DMS79 treated with DMSO at 0.1 percent for 48 hours (cell line): ENCODE data around the gene MTMR2.

Source experiments
- DNase-seq: peaks from one replicate; lab custom pipeline; 2025; lab: John Stamatoyannopoulos, UW

MTMR2 gene

DNA sequence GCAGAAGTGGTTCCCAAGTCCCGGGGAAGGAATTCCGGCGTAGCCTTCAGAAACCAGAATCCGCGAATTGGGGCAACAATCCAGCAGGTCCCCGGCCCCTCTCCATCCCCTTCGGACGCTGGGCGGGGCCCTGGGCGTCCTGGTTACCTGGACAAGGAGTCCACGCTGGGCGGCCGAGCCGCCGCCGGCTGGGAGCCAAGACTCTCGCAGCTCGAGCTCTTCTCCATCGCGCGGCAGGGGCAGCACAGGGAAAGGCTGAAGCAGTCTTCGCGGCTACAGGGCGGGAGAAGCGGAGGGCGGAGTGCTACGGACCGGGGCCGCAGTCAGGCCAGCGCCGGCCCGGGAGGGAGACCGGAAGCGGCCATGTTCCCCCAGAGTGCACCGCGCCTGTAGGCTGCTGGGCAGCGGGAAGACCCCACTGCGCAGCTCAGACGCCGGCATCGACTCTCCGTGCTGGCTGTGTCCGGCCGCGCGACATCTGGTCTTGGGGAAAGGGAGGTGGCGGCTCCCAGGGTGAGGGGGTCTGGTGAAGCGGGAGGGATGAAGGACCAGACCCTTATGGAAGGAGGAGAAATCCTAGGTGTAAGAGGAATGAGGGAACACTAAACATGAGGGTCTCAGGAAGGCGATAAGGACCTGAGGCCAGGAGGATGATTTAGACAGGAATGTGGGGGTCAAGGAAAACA, at the start of gene MTMR2:
TSS of gene MTMR2 (minus strand) at position 380 of the 686 bp plus-strand sequence. CDS start at position 227, 153 bp downstream.
- peak; percentile 61 for DNase-seq

DNA sequence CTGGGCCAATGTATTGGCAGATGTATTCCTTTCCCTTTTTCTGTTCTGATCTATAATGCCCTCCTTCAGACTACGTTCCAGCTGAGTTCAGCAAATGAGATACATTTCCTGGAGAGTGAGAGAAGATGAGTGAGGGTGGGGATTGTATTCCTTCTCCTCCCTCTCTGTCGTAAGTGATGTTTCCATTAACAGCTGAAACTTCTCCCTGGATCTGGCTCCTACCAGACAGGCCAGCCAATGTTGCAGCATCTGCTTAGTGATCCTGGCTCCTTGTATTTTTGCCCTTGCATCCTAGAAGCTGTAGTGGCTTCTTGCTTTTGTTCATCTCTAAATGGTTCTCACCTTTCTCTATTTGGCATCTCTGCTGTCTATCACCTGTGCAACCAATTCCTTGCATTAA, 48.2 kb upstream of the MTMR2 start:
- no peak for DNase-seq

DNA sequence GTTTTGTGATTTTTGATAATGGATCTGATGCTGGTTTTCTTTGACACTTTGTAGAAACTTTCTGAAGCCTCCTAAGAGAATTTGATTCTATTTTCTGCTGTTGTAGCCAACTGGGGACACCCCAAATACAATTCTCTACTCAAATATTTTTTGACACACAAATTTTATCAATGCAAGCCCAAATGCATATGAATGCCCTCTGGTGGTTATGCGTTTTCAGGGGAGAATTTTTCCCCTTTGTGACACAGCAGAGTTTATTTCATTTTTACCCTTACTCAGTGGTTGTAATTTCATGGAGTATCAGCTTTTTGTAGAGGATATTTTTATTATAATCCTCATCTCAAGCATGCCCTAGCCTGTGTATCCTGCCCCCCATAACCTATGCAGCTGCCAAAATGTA, 44.7 kb upstream of the MTMR2 start:
- no peak for DNase-seq

DNA sequence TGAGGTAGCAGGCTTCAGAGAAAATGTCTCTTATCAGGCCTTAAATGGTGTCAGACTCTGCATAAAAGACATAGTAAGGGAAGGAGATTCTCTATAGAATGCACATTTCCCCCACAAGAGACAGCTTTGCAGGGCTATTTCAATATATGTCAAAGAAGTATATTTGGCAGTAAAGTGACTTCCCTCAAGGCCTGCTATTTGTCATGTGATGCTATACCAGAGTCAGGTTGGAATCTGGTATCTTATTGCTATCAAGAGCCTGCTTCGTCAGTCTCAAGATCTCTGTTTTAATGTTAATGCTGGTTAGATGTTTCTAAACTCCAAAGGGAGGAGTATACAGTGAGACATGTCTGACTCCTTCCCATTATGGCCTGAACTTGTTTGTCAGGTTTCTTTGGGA, 40.4 kb upstream of the MTMR2 start:
- DNase-seq: no peak

DNA sequence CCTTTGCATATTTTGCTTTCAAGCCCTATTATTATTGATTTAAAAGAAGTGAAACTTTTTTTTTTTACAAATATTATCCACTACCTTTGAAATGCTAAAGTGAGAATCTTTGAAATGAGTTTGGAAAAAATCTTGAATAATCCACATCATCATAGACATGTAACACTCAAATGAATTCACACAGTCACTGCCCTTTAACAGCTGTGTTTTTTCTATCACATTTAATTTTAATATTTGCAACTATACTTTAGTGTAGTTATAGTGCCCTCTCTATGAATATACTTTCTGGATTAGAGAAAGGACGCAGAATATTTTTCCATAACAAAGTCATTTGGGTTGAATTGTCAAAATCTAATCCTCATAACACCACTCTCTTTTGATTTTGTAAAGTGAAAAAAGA, 37.9 kb upstream of the MTMR2 start:
- DNase-seq: no peak

DNA sequence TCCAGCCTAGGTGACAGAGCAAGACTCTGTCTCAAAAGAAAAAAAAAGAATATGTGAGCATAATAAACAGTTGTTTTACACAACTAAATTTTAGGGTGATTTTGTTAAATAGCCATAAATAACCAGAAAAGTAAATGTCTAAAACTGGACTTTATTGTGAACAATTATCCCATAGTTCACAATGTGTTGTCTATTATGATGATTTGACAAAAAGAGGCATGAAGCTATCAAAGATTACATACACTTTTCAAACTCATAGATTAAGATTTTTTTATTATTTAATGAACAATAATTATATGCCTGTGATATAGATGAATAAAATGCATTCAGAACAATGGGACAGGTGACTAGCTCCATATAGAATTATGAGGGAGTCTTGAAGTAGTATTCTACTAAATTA, 27.0 kb upstream of the MTMR2 start:
- DNase-seq: no peak

DNA sequence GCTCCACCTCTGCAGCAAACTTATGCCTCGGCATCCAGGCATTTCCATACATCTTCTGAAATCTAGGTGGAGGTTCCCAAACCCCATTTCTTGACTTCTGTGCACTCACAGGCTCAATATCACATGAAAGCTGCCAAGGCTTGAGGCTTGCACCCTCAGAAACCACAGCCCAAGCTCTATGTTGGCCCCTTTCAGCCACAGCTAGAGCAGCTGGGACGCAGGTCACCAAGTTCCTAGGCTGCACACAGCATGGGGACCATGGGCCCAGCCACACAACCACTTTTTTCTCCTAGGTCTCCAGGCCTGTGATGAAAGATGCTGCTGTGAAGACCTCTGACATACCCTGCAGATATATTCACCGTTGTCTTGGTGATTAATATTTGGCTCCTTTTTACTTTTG, 24.7 kb upstream of the MTMR2 start:
- no peak for DNase-seq

DNA sequence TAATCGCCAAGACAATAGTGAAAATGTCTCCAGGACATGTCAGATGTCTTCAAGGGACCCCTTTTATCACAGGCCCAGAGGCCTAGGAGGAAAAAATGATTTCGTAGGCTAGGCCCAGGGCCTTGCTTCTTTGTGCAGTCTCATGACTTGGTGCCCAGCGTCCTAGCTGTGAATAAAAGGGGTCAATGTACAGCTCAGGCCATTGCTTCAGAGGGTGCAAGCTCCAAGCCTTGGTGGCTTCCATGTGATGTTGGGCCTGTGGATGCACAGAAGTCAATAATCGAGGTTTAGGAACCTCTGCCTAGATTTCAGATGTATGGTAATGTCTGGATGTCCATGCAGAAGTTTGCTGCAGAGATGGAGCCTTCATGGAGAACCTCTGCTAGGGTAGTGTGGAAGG, 20.7 kb upstream of the MTMR2 start:
- DNase-seq: no peak

DNA sequence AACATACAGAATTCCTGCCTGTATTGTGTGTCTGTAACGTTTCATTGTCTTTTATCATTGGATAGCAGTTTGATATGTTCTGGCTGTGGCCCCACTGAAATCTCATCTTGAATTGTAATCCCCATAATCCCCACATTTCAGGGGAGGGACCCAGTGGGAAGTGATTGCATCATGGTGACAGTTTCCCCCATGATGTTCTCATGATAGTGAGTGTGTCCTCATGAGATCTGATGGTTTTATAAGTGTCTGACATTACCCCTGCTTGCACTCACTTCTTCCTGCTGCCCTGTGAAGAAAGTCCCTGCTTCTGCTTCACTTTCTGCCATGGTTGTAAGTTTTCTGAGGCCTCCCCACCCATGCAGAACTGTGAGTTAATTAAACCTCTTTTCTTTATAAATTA, 19.6 kb upstream of the MTMR2 start:
- no peak for DNase-seq

DNA sequence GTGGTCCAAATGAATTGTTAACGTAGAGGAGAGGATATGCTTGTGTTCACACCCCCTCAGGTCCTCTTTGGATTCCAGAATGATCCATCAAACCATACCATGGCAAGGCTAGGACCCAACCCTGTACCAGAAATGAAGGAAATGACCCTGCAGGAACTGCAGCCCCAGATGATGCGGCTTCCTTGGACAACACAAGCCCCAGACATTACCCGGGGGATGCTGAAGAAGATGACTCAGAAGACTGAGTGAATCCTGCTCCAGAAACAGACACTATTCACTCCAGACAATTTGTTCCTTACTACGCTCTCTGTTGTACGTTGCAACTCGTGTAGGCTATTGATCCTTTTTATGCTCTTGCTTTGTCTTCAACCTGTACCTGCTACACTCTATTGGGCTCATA, 15.2 kb upstream of the MTMR2 start:
- no peak for DNase-seq

DNA sequence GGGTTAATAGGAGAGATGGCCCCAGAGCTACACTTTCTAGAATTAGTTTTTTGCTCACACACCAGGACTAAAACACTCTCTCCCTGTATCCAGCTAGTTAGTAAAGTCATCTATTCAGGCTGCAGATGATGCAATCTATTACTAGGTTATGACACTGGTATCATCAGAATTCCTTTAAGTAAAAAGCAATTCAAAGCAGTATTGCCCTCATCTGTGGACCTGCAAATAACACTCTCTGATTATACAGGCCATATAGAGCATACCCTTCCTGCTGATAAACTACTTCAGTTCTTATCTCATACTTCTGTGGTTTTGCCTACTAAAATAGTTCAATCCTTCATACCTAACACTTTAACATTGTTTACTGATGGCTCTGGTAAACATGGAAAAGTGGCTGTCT, 13.5 kb upstream of the MTMR2 start:
- DNase-seq: no peak

DNA sequence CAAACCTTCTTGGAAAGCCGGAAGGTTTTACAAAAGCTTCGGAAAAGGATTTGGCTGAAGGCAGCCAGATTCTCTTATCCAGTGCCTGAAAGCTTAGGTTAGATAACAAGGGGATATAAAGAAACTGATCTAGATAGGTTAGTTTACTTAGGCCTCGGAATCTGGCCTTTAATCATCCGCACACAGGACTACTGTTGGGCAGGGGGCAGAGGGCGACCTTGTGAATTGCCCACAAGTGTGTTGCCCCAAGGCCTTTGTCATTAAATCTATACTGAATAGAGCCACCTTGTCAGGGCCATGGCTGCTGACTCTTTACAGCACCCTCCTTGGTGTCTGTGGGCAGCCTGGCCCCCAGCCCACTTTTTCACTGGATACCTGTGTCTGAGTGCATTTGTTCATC, 9.7 kb upstream of the MTMR2 start:
- DNase-seq: no peak

DNA sequence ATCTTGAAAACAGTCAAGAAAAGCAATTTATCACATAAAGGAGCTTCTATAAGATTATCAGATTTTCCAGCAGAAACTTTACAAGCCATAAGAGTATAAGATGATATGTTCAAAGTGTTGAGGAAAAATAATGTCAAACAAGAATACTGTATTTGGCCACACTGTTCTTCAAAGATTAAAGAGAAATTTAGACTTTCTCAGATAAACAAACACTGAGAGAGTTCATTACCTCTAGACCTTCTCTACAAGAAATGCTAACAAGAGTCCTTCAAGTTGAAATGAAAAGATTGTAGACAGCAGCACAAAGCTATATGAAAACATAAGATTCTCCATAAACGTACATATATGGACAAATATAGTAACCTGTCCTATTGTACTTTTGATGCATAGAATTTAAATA, 8.0 kb upstream of the MTMR2 start:
- DNase-seq: no peak

DNA sequence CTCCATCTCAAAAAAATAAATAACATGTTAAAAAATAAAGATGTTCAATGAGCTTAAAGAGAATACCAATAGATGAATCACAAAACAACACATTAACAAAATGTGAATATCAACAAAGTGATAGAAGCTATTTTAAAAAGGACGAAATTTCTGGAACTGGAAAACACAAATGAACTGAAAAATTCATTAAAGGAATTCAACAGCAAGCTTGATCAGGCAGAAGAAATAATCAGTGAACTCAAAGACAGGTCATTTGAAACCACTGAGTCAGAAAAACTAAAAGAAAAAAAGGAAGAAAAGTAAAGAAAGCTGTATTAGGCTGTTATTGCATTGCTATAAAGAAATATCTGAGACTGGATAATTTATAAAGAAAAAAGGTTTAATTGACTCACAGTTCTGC, 7.0 kb upstream of the MTMR2 start:
- no peak for DNase-seq

DNA sequence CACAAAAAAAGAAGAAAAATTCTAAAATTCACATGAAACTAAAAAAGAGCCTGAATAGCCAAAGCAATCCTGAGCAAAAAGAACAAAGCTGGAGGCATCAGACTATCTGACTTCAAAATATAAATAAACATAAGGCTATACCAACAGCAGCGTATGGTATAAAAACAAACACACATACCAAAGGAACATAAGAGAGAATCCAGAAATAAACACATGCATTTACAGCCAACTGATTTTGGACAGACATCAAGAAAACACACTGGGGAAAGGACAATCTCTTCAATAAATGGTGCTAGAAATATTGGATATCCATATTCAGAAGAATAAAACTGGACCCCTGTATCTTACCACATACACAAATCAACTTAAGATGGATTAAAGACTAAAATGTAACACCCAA, 2.8 kb upstream of the MTMR2 start:
- no peak for DNase-seq

DNA sequence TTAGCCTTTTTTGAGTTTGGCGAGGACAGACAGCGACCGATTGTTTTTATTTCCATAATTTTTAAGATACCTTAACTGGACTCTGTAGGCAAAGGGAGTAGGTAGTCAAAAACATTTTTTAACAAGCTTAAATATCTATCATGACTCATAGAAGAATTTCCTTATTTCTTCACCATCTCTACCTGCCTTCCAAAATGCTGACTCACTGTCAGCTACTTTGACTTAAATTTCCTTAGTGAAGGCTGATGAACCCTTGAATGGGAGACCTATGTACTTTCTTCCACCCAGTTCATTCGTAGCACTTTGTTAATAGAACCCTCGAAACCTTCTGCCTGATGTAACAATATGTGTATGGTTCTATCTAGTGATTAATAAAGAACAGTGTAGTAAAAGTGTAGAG, 1.1 kb upstream of the MTMR2 start:
- no peak for DNase-seq

DNA sequence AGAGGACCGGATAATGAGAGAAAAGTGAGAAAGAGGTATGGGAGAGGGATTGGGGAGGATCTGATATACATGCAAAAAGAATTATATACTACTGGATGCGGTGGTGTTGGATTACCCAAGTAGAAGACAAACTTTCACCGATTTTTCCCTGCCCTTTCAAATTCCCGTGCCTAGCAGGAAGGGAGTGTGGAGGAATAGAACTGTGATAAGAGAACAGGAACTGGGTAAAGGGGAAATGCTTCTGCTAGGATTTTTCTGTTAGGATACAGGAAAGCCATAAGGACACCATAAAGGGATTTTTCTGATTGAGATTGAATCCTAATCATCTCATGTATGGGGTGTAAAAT, 480 bp upstream of the MTMR2 start:
- DNase-seq: no peak

DNA sequence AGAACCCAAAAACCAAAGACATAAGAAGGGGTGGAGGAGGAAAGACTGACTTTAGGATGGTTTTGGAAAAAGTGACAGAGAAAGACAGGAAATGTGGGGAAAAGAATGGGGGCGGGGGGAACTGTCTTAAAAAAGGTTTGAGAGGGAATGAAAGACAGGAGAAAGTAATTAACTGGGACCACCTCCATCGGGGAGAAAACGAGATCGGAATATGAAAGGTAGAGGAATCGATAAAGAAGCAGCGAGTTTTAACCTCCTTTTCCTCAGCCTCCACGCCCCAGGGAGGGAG, 524 bp downstream of the MTMR2 start:
- no peak for DNase-seq

DNA sequence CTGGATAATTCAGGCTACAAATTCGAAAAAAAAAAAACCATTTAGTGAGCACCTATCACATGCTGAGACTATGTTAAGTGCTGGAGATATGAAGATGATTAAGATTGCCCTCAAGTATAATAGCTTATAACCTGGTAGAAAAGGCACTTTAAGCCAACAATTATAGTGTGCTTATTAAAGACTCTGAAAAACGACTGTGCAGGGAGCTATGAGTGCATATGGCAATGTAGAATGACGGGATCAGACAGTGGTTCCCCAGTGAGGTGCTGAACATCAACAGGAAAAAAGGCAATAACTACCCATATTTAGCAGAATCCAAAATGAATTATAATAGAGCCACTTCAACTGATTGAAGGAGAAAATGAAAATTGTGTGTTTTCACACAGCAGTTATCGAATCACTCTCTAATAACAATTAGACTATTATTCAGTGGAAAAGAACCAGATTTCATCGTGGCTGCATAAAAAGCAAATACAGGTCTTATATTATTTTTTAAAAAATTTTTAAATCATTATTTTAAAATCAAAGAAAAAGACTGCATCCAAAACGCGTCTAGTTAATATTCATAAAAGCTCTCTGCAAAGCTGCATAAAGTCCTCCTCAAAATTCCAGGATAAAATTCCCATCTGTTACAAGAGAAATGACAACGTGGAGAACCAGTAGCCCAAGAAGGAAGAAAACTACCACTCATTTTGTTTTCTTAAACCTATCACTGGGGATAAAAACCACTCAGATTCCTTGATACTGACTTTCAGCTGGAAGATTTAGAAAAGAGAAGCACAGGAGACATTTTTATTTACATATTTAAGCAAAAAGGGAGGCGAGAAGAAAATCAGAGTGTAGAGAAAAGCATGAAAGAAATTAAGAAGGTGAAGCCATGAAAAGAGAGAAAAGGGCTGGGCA, 1.1 kb downstream of the MTMR2 start:
- peak; percentile 55 for DNase-seq

DNA sequence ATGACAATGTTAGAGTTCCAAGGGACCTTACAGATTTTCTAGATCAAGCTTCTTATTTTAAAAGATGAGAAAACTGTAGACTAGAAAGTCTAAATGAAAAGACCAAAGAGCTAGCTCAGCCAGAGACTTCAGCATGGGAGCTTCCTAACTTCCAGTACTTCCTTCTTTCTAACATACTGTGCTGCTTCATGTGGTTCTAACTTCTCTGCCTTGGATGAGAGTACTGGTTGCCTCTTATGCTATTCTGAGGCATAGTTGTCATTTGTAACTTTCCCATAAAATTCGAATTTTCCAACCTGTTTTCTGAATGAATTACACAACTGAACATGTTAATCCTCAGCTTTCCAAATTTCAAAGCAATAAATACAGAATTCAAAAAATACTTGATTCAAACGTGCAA, 1.8 kb downstream of the MTMR2 start:
- DNase-seq: no peak

DNA sequence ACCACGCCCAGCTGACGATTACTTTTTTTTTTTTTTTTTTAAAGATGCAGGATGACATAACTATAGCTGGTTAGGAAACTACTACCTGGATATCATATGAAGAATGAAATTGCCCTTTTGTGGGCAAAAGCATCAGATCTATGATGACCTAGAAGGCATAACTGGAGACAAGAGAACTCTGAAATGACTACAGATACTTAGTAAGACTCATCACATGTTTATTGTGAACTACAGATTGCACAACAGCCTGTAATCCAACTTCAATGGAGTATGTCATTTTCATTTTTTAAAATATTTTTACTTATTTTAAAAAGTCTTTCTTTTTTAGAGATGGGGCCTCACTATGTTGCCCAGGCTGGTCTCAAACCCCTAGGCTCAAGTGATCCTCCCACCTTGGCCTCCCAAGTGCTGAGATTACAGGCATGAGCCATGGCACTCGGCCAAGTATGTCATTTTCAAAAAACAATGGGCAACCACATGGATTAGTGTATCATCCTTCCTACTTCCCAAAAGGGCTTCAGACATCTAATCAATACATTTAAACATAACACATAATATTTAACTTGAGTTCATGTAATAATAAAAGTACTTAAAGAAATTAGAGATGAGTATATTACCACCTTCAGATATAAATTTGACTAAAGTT, 3.3 kb downstream of the MTMR2 start:
- DNase-seq: no peak

DNA sequence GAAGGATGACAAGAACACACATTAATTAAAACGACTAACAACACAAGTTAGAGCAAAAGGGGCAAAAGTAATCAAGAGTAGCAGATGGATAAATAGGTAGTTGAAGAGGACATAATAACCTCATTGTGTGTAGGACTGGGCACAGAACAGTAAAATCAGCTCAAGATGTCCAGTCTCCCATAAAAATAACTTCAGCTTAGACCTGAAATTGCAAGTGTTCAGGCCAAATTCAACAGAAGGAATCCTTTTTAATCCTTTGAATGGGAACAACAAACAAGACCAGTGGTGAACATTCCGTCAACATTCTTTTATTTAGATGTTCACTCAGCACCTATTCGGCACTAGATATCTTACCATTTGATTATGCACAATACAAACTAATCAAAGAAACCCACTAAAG, 4.4 kb downstream of the MTMR2 start:
- DNase-seq: no peak

DNA sequence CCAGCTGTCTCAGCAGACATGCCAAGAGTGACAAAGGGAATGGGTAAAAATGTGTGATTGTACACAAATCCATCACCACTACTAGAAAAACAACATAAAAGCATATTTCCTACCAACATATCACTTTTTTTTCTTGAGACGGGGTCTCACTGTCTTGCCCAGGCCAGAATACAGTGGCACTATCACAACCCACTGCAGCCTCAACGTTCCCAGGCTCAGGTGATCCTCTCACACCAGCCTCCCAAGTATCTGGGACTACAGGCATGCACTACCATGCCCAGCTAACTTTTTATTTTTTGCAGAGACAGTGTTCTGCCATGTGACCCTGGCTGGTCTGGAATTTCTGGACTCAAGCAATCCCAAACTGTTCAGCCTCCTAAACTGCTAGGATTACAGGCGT, 5.2 kb downstream of the MTMR2 start:
- DNase-seq: no peak

DNA sequence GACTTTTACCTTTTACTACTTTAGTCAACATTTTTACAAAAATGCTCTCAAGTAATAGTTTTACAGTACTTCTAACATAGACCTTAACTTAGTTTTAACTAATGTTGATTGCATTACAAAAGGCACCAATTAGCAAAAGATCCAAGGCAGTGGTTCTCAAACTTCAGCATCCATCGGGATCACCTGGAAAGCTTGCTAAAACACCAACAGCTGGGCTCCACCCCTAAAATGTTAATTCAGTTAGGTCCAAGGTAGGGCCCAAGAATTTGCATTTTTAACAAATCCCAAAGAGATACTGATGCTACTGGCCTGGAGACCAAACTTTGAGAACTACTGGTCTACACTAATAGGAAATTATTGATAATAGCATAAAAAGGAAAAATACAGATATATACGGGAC, 5.9 kb downstream of the MTMR2 start:
- no peak for DNase-seq
